HG03378 (cell line): ENCODE results near the gene ELF5.

Experiments used
- ATAC-seq: cut with Tn5 transposase; IDR thresholded peaks from one replicate; pipeline ENCODE4 v1.9.1; 2021; ENCODE audit warnings: mild to moderate bottlenecking, moderate library complexity; ENCODE audit not compliant: unreplicated experiment

ELF5 gene

DNA sequence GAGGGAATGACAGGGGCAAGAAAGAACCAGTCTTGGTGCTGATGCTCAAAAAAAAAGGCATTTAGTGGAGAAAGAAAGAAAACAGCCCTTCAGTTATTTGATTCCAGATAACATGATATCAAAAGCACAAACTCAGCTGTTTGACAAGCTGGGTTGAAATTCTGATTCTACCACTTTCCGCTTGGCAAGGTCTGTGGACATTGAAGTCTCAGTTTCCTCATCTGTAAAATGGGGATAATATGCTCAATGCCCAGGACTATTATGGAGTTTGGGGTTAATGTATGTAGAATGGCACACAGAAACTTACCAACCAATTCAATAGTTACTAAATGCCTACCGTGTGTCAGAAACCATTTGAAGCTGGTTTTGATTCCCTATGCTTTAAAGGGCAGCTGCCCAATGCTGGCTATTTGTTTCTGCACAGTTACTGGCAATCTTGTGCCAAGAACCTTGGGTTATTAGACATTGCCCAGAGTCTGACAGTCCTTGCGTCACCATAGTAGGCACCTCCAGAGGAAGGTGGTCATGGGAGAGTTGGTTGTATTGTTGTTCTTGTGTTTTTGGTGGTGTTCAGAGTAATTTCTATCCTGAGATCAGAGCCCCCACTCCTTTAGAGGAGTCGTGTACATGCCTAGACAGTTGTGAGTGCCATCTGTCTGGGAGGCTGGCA lies 19.5 kb downstream of the ELF5 start:
- ATAC-seq: no peak

DNA sequence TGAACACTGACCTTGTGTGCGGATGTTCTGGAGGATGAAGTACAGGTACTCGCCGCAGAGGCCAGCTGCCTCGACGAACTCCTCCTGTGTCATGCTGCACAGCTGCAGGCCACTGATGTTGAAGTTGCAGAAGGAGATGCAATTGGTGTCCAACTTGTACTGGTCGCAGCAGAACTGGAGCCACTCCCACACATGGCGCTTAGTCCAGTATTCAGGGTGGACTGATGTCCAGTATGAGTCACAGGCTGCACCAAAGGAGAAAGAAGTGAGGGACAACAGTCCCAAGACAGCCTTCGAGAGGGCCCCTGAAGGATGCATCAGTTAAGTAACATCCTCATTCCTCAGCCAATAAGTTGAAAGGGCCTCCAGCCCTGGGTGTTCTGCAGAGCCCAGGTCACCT lies 20.1 kb downstream of the ELF5 start:
- ATAC-seq: no peak

DNA sequence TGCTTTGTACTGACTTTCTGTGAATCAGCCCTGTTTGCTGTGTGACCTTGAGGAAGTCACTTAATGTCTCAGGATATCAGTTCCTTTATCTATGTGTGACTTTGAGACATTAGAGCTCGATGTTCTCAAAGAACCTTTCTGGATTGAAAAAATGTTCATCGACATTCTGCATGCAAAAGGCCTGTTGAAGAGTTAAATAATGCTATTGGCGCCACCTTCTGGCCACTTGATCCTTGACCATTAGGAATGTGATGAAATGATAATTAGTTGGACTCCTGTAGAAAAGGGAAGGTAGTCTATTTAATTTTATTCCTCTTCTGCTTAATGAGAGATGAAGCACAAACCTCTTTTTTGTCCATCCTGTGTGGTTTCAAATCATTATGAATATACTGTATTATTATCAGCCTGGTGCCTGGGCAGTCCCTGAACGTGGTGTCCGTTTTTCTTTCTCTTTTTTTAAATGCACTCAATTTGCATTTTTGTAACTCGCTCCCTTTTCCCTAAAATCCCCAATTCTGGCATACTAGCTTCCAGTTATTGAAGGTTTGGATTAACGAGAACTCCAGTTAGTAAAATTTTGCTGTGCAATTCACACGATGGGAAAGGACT lies 20.7 kb downstream of the ELF5 start:
- ATAC-seq: no peak

DNA sequence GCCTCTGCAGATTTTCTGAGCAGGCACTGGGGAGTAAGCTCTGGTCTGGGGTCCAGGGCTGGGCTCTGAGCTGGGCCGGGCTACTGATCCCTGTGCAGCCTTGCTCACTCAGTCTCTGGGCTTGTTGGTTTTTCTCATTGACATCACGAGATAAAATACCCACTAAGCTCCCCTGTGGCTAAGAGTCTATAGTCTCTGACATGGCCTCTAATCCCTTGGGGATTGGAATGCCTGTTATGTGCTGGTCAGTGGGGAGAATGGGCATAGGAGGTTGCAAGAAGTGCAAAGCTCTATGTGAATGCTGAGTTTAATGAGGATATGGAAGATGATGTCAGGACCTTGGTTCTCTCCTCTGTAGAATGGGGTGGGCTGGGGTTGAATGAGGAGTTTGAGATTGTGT lies 23.3 kb downstream of the ELF5 start:
- ATAC-seq: no peak

DNA sequence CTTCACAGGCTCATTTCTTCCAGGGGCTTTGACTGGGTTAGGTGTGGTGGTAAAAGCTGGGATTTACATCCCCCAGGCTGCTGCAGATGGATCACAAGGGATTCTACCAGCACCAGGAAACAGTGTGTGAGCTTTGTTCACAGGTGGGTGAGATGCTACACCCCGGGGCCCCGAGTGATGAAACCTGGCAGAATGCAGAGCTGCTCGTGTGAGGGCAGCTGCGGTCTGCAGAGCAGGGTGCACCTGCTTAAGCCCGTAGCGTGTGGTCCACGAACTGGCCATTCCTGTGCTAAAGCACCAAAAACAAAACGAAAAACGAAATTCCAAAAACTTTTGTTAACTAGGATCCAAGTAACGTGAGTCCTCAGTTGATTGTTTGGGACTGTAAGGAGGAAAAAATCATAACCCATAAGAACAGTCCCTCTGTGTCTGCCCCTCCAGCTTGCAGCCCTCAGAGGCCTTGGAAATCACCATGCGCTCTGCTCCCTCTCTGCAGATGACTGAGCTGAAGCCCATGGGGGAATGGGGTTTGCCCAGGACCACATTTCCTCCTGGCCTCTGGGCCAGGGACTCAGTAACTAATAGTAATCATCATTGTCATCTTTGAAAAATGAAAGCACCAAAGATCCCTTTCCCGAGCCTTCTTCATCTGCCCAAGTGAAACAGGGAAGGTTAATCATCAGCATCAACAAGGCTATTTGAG lies 24.6 kb downstream of the ELF5 start:
- ATAC-seq: no peak

DNA sequence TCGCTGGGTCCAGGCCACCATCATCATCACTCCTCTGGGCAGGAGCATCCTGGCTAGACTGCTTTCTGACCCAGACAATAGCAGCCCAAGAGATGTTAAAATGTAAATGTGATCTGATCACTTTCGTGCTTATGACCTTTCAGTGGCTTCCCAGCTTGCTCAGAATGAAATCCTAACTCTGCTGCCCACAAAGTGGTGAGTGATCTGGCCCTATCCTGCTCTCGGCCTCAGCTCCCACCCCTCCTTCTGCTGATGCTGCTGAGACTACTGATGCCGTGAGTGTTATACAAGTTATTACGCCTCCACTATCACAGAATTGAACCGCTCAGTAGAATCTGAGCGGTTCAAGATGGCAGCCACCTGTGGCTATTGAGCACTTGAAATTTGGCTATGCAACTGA lies 26.2 kb downstream of the ELF5 start:
- ATAC-seq: no peak

DNA sequence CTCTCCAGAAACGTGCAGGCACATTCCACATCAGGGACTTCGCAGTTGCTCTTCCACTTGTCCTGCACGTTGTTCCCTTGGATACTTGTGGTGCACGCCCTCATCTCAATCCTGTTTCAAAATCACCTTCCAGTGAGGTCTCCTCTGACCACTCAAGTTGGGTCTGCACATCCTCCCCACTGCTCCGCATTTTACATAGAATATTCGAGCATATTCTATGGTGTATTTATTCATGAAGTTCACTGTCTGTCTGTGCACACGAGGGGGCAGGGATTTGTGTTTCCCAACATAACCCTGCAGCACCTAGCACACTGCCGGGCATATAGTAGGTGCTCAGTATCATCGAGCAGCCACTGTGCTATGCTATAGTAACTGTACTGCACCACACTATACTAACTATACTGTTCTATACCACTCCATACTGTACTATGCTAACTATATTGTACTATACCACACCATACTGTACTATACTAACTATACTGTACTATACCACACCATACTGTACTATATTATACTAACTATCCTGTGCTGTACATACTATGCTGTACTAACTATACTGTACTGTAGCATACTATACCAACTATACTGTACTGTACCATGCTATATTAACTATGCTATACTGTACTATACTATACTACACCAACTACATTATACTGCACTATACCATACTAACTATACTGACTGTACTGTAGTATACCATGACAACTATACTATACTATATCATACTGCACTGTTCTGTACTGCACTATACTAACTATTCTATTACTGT lies 30.3 kb downstream of the ELF5 start:
- ATAC-seq: no peak

DNA sequence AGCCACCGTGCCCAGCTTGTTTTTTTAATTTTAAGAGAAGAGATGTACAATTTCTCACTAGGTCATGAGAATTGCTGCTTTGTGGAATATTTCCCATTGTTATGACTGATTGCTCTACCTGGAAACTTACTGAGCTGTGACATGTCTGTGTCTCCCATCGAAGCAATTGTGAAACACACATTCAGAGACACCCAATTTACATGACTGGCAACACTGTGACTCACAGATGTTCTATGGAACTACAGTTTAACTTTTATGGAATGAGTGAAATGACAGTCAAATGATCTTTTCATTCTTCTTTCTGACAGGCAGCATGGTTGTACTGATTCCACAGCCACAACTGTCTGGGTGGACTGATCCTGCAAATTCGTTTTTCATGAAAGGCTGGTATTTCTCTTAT lies 32.3 kb downstream of the ELF5 start:
- ATAC-seq: no peak

DNA sequence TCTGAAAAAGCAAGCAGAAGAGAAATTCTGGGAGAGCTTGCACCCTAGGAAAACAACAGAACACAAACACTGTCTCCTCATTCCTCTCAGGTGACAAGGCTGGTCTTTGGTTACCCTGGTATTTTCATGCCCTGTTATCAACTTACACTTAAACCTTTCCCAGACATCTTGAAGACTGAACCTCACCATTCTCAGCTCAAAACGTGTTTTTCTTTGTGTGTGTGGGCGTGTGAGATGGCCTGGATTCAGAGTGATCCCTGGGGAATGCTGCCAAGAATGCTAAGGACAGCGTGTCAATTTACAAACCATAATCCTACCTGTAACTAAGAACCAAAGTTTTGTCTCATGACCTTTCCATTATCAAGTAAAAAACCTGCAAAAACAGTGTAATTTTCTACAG lies 33.3 kb downstream of the ELF5 start:
- no peak for ATAC-seq

DNA sequence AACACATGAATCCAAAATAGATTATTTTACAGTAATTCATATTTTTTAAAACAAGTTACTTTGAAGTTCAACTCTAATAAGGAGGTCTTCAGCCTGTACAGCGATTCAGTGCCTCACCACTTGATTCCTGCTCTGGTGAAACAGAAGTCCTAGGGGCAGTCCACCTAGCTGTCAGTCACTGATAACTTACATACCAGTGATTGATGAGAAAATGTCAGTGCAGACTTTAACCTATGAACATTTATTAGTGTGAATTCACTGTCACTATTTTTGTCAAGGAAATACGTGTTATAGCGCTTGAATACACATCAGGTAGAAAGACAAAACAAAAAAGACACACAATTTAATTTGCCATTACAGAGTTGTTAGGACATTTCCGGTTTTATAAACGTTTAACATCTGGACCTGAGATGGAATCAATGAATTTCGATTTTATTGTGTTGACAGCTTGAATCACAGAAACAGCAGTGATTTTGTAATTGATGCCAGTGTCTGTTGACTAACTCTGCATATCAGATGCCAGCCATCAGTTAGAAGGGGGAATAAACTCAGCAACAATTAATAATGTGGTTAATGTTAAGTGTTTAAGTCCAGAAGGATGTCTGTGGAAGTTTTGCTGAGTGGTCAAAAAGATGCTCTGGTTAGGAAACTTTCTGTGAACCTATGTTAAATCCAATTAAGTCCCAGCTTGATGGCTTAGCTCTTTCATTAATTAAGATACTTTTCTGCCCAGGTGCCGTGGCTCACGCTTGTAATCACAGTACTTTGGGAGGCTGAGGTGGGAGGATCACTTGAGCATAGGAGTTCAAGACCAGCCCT lies 34.5 kb downstream of the ELF5 start:
- no peak for ATAC-seq

DNA sequence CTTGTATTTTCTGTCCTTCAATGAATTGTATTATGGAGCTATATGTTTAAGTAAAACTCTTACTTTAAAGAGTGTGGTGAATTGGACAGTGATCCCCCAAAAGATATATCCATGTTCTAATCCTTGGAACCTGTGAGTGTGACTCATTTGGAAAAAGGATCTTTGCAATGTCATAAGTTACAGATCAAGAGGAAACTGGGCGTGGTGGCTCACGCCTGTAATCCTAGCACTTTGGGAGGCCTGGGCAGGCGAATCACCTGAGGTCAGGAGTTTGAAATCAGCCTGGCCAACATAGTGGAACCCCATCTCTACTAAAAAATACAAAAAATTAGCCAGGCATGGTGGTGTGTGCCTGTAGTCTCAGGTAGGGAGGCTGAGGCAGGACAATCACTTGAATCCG lies 36.7 kb downstream of the ELF5 start:
- ATAC-seq: no peak

DNA sequence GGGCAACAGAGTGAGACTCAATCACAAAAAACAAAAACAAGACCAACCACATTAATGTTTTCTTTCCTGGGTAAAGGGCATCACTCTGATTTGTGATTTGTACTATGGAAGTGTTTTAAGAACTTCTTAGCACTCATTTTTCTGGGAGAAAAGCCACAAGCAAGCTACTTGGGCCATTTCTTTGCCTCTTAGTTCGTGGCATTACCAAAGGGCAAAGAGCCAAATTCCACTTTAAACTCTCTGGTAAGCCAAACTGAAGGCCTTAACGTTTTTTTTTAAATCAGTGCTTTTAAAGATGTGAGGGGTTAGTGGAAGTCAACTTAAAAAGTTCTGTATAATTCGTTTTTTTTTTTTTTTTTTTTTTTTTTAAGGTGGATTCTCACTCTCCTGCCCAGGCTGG lies 37.9 kb downstream of the ELF5 start:
- no peak for ATAC-seq

DNA sequence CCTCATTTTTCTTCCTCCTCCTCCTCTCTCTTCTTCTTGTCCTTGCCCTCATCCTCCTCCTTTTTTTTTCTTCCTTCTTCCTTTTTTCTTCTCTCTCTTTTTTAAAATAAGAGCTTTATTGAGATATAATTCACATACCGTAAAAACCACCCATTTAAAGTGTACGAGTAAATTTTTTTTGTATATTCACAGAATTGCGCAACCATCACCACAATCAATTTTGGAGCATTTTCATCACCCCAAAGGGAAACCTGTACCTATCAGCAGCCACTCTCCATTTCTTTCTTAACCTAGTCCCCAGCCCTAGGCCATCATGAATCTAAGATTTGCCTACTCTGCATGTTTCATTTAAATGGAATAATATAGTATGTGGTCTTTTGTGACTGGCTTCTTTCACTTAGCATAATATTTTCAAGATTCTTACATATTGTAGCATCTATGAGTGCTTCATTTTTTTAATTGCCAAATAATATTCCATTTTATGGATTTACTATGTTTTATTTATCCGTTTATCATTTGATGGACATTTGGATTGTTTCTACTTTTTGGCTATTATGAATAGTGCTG lies 39.9 kb downstream of the ELF5 start:
- no peak for ATAC-seq

DNA sequence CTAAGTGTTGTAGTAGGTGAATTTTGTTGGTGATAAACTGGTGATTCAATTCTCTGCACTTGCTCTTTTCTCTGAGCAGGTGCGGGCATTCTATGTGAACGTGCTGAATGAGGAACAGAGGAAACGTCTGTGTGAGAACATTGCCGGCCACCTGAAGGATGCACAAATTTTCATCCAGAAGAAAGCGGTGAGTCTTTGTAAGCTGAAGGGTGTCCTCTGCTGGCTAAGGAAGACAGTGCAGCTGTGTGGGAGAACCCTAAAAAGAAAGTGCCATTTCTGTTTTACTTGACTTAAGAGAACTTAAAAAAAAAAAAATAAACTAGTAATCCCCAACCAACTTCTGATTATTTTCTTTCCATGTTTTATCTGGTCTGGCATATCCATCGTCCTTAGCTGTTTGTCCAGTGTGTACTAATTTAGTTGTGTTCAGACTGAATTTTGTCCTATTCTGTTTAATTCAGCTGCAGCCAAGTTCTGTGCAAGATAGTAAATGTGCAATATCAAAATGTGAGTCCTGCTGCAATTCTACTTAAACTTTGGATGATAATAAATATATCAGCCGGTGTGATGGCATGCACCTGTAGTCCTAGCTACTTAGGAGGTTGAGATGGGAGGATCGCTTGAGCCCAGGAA lies 45.3 kb downstream of the ELF5 start:
- no peak for ATAC-seq

DNA sequence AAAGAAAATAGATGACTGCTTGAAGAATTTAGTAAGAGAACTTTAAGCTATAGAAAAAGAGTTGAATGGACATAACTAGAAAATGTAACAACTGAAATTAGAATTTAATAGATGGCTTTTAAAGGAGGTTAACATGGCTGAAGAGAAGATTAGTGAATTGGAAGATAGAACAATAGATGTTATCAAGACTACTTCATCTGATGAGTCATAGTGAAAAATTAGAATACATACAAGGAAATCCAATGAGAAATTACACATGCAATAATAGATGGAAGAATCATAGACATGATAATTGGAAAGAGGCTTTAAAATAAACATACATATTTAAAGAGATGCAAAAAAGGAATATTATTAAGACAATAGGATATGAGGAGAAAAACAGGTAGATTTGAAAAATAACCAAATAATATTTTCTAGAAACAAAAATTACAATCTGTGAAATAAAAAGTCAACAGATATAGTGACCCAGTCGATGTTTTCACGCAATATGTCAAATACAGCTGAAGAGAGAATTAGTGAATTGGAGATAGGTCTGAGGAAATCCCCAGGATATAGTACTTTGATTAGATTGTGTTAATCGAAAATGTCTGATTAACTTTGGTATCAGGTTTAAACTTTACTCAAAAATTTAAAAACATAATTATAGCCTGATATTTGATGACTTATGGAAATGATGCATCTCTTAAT lies 46.6 kb downstream of the ELF5 start:
- ATAC-seq: no peak

DNA sequence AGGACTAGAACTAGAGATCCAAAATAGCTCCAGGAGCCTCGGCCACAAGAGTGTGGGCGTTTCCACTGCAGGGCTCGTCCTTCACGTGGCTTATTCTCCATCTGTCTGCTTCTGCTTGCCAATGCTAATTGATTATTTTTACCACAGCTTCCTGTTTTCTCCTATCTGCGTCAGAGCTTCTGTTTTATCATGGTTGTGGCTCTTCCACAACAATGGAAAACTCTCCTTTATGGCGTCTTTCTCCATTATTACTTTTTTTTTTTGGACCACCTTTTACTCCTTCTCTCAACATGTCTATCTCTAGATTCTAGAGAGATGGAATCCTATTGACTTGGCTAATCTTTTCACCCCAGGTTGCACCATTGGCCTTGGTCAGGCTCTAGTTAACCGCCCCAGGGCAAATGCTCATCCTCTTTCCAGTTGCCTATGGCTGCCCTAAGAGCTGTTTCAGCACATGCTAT lies 49.0 kb downstream of the ELF5 start:
- ATAC-seq: no peak

DNA sequence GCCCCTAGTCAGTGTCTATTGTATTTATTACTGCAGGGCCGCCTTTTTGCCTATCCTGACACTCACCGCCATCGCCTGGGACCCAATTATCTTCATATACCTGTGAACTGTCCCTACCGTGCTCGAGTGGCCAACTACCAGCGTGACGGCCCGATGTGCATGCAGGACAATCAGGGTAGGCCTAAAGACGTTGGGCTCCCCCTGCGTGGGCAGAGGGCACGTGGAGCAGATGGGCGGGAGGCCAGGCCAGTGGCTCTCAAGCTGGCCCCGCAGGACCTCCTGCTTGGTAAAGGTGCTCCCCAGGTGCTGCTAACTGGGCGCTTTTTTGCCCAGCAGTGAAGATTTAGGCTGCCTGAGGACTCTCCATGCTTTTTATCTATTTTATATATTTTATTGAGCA lies 52.4 kb downstream of the ELF5 start:
- no peak for ATAC-seq

DNA sequence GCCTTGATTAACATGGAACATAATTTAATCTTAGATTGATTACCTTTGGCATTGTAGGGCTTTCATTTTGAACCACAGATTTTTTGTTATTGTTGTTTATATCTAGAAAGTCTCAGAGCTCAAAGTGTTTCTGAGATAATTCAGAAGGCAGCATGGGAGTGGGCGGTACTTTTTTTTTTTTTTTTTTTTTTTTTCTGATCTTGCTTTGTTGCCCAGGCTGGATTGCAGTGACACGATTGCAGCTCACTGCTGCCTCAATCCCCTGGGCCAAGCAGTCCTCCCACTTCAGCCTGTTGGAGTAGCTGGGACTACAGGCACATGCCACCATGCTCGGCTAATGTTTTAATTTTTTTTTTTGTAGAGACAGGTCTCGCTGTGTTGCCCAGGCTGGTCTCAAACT lies 53.3 kb downstream of the ELF5 start:
- no peak for ATAC-seq

DNA sequence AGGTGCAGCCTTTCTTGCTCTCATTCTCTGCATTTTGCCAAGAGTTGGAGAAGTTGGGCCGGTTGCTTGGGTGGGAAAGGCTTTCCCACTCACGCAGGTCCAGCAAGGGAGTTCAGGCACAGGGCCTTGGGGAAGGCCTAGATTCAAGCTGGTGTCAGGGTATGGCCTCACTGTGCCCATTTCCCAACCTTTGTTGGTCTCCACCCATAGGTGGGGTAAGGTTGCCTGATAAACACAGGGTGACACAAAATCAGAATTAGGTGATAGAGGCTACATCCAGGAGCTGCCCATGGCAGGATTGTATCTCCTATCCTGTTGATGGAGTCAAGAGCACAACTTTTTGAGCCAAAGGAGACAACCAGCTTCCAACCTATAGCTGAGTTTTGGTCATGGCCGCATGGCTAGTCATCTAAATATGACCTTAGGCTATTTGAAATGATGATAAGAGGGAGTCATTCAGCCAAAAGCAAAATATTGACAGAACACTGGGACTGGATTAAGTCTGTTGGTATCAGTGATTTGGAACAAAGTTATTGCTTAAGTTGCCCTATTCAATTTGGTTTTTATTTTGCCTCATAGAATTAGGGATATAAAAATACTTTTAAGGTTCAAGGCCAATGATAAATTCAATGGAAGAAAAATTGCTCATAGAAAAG lies 54.0 kb downstream of the ELF5 start:
- no peak for ATAC-seq
